Panc1 (cell line): Measurements from ENCODE around the gene SLC4A2. TPM values are rescaled to one million over a fixed set of nuclear protein-coding genes. Genes with fewer than 3 reads are reported as not detected.
A peak's percentile ranks its signal among the peaks of the same experiment; 100 is the strongest.

Source experiments
- ATAC-seq: fragments of 200-7000 bp; cut with Tn5 transposase; 2 replicates; pipeline ENCODE4 v1.9.1; 2020; ENCODE audit warnings: mild to moderate bottlenecking, moderate library complexity
- BruUV-seq: library from RNA; stranded (reverse); fragments of 400-500 nt; replicated peaks from 2 replicates; lab custom pipeline; 2021; lab: Mats Ljungman, UMichigan
- CTCF ChIA-PET: fragments of 300-600 bp; sonication (Branson Sonifier 250); formaldehyde crosslinking; loops from one replicate; lab custom pipeline; 2022; ENCODE audit warnings: antibody characterized with exemption; lab: Charles Lee
- POLR2A ChIA-PET: fragments of 300-600 bp; sonication (Branson Sonifier 250); formaldehyde crosslinking; loops from one replicate; lab custom pipeline; 2022; ENCODE audit warnings: antibody characterized with exemption; lab: Charles Lee
- DNase-seq: peaks from one replicate; pipeline ENCODE4 v3.0.0-alpha.2; 2010; ENCODE audit warnings: low read depth, low spot score
- H3K27ac ChIP-seq: 2 replicates; pipeline ENCODE4 v1.5.1; 2011; ENCODE audit warnings: mild to moderate bottlenecking, low read length, inconsistent platforms
- H3K27me3 ChIP-seq: fragments of 200-500 bp; sonication (Bioruptor generic); 2 replicates; pipeline ENCODE4 v1.6.0; 2014; ENCODE audit warnings: low read length, inconsistent platforms; ENCODE audit not compliant: control insufficient read depth, insufficient read depth
- H3K36me3 ChIP-seq: fragments of 200-500 bp; sonication (Bioruptor generic); 2 replicates; pipeline ENCODE4 v1.5.1; 2014; ENCODE audit warnings: inconsistent platforms, mild to moderate bottlenecking, low read length, moderate library complexity; ENCODE audit not compliant: control insufficient read depth, insufficient read depth
- H3K4me1 ChIP-seq: 2 replicates; pipeline ENCODE4 v1.5.1; 2011; ENCODE audit warnings: inconsistent platforms, mild to moderate bottlenecking, low read length, moderate library complexity; ENCODE audit not compliant: control insufficient read depth, insufficient read depth
- H3K4me3 ChIP-seq, 2 experiments: 2 replicates each; pipeline ENCODE4 v1.5.1; 2011 to 2012; ENCODE audit warnings: low read depth in 2 of 2, low read length in 2 of 2, mild to moderate bottlenecking in 2 of 2, inconsistent platforms in 1 of 2, moderate library complexity in 1 of 2
- H3K9me3 ChIP-seq: fragments of 200-500 bp; sonication (Bioruptor generic); 2 replicates; pipeline ENCODE4 v1.5.1; 2014; ENCODE audit warnings: low read depth, mild to moderate bottlenecking, inconsistent platforms, low read length, moderate library complexity; ENCODE audit not compliant: control insufficient read depth, insufficient read depth
- POLR2AphosphoS5 ChIP-seq: IDR thresholded peaks from 2 replicates; pipeline ENCODE4 v1.6.1; 2012; ENCODE audit warnings: mild to moderate bottlenecking, low read depth, low read length, moderate library complexity
- SIN3A ChIP-seq: IDR thresholded peaks from 2 replicates; pipeline ENCODE4 v1.6.1; 2012; ENCODE audit warnings: low read depth, mild to moderate bottlenecking, low read length, moderate library complexity, borderline replicate concordance; ENCODE audit not compliant: insufficient read depth
- TCF7L2 ChIP-seq: IDR thresholded peaks from 2 replicates; pipeline ENCODE4 v1.6.1; 2011; ENCODE audit warnings: mild to moderate bottlenecking, low read depth, low read length, inconsistent platforms
- in situ Hi-C: cut with HindIII; loops from 2 replicates; pipeline ENCODE4 v1.10.0; 2016; ENCODE audit warnings: low sequenced_read_pairs, low pct_unique_long_range_greater_than_20kb
- intact Hi-C: fragments of 100-400 bp; cut with micrococcal nuclease; formaldehyde crosslinking; loops from one replicate; pipeline ENCODE4 v1.10.0; 2022; ENCODE audit not compliant: unreplicated experiment
- total RNA-seq: library from RNA; stranded (reverse); gene quantifications from one replicate; pipeline ENCODE4 v1.2.1, GENCODE V29; 2021; ENCODE audit not compliant: unreplicated experiment
- TF ChIP-seq, protein P1 (sequence below): fragments of 450-650 bp; IDR thresholded peaks from 2 replicates; pipeline ENCODE4 v1.5.1; 2017; ENCODE audit warnings: mild to moderate bottlenecking
- TF ChIP-seq, protein P2 (sequence below), 2 experiments: IDR thresholded peaks; 2 replicates each; pipeline ENCODE4 v1.6.1; 2011 to 2012; ENCODE audit warnings: low read depth in 2 of 2, control low read depth in 1 of 2, low read length in 1 of 2, mild to moderate bottlenecking in 1 of 2, moderate library complexity in 1 of 2; ENCODE audit not compliant: insufficient read depth in 1 of 2

The SLC4A2 gene
- total RNA-seq, 1 experiment from 2014 or later: 580 TPM

- Histone ChIP-seq H3K27me3 (no peaks in the 10 kb centered on the region), H3K4me3 (no peak overlapping the region), H3K4me1 (peaks cover 10% of the 10 kb centered on the region), H3K9me3 (no peaks in the 10 kb centered on the region), H3K27ac (no peak overlapping the region), H3K36me3 (no peaks in the 10 kb centered on the region)
- CTCF ChIA-PET: no interaction called here
- intact Hi-C loops (loop anchor here (5.0 kb wide), 1 partner anchor 55 kb away; no protein-coding TSS in a partner anchor), in situ Hi-C loops (no loop called here)
- TF ChIP-seq, protein P1, sequence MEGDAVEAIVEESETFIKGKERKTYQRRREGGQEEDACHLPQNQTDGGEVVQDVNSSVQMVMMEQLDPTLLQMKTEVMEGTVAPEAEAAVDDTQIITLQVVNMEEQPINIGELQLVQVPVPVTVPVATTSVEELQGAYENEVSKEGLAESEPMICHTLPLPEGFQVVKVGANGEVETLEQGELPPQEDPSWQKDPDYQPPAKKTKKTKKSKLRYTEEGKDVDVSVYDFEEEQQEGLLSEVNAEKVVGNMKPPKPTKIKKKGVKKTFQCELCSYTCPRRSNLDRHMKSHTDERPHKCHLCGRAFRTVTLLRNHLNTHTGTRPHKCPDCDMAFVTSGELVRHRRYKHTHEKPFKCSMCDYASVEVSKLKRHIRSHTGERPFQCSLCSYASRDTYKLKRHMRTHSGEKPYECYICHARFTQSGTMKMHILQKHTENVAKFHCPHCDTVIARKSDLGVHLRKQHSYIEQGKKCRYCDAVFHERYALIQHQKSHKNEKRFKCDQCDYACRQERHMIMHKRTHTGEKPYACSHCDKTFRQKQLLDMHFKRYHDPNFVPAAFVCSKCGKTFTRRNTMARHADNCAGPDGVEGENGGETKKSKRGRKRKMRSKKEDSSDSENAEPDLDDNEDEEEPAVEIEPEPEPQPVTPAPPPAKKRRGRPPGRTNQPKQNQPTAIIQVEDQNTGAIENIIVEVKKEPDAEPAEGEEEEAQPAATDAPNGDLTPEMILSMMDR: no peak
- TF ChIP-seq TCF7L2 (no peak), SIN3A (no peak), POLR2AphosphoS5 (no peak)
- TF ChIP-seq, protein P2, sequence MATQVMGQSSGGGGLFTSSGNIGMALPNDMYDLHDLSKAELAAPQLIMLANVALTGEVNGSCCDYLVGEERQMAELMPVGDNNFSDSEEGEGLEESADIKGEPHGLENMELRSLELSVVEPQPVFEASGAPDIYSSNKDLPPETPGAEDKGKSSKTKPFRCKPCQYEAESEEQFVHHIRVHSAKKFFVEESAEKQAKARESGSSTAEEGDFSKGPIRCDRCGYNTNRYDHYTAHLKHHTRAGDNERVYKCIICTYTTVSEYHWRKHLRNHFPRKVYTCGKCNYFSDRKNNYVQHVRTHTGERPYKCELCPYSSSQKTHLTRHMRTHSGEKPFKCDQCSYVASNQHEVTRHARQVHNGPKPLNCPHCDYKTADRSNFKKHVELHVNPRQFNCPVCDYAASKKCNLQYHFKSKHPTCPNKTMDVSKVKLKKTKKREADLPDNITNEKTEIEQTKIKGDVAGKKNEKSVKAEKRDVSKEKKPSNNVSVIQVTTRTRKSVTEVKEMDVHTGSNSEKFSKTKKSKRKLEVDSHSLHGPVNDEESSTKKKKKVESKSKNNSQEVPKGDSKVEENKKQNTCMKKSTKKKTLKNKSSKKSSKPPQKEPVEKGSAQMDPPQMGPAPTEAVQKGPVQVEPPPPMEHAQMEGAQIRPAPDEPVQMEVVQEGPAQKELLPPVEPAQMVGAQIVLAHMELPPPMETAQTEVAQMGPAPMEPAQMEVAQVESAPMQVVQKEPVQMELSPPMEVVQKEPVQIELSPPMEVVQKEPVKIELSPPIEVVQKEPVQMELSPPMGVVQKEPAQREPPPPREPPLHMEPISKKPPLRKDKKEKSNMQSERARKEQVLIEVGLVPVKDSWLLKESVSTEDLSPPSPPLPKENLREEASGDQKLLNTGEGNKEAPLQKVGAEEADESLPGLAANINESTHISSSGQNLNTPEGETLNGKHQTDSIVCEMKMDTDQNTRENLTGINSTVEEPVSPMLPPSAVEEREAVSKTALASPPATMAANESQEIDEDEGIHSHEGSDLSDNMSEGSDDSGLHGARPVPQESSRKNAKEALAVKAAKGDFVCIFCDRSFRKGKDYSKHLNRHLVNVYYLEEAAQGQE (IDR thresholded peaks at IDR 0.05; ENCODE audit: insufficient read depth in 1 of 2, low read depth in 2 of 2, low read length in 1 of 2): no peak
- no TSS peak for BruUV-seq
- DNase-seq: no peak
- POLR2A ChIA-PET: no interaction called here
- ATAC-seq: no peak
These were observed 42.4 kb upstream of the SLC4A2 start for GRCh38 chr7:151016942-151017341.

DNA sequence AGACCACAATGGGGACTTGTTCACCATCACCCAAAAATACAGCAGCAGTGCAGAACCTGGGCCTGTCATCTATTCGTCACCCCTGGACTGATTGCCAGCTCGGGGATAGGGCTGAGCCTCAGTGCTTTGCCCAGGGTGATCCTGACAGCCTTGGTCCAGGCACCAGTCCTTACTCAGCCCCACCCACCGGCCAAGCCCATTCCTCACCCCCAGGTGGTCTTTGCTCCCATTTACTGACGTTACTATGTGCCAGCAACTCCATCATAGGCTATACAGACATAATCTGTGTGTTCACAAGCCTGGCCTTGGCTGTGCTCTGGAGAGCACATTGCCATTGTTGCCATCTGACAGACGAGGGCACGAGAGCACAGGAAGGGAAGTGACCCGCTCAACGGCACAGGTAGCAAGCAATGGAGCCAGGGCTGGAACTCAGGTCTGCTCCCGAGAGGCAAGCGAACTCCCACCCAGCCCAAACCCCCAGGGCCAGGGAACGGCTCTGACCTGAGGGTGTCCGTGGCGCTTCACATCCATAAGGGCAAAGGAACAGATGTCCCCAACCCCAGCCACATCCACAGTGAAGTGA is 41.9 kb upstream of the SLC4A2 start:
- Histone ChIP-seq H3K36me3 (no peaks in the 10 kb centered on the region), H3K4me3 (peak overlapping the region; percentile 7 to 52; a peak in 3 of 4 replicates), H3K27me3 (no peaks in the 10 kb centered on the region), H3K27ac (no peak overlapping the region), H3K9me3 (no peaks in the 10 kb centered on the region), H3K4me1 (peaks cover 8% of the 10 kb centered on the region; the same call in 1 of the 2 replicates)
- TF ChIP-seq SIN3A (no peak), POLR2AphosphoS5 (no peak), TCF7L2 (no peak)
- TF ChIP-seq, protein P2 (IDR thresholded peaks at IDR 0.05; ENCODE audit: insufficient read depth in 1 of 2, low read depth in 2 of 2, low read length in 1 of 2): no peak
- TF ChIP-seq, protein P1: no peak
- ATAC-seq: peak; percentile 35; the same call in 1 of the 2 replicates
- CTCF ChIA-PET: interaction anchor here (0.5 to 2.6 kb wide), 3 partner anchors 7 to 91 kb away, joined by 4 to 12 read pairs (median 11); no protein-coding TSS in a partner anchor
- POLR2A ChIA-PET: no interaction called here
- DNase-seq: no peak
- no TSS peak for BruUV-seq
- in situ Hi-C loops (no loop called here), intact Hi-C loops (loop anchor here (5.0 kb wide), 1 partner anchor 55 kb away; no protein-coding TSS in a partner anchor)
